Fibroblast of skin of right biceps (primary cell): Measurements from ENCODE around the gene TSPAN15.
A peak's percentile ranks its signal among the peaks of the same experiment; 100 is the strongest.
"Not testable (repeated sequence)": the region's sequence is repeated elsewhere in the genome, so short reads cannot be mapped to it uniquely, and the experiment has no call there.

ENCODE experiments used
- DNase-seq: peaks from one replicate; pipeline ENCODE4 v3.0.0-alpha.2; 2013

The TSPAN15 gene

DNA sequence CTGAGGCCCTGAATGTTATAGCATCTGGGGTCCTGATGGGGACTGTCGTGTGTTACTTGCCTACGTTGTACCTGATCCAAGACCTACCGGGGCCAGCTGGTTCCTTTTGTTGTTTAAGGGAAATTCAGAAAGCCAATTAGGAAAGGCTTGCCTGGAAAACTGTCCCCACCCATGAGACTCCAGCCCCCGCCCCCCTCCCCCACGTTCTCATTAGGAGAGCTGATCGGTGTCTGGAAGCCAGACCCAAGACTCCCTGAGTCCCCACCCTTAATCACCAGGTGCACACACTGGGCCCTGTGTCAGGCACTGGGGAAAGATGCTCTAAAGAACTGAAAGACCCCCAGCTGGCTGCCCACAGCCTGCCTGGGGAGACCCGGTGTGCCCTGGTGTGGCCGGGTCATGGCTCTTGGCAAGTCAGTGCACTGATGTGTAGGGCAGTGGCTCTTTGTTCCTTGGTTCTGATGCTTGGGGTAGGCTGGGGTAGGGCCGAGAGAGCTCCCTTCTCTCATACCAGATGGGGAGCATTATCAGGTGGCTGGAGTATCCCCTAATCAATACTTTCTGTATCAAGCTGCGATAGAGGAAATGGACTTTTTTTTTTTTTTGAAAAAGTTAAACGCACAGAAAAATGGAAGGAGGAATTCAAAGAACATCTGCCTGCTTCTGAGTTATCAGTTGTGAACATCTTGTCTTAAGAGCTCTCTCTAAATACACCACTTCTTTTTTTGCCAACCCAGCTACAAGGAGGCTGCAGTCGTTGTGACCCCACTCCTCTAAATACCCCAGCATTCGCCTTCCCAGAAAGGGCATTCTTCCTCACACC is 16.9 kb downstream of the TSPAN15 start:
- DNase-seq, result no peak

DNA sequence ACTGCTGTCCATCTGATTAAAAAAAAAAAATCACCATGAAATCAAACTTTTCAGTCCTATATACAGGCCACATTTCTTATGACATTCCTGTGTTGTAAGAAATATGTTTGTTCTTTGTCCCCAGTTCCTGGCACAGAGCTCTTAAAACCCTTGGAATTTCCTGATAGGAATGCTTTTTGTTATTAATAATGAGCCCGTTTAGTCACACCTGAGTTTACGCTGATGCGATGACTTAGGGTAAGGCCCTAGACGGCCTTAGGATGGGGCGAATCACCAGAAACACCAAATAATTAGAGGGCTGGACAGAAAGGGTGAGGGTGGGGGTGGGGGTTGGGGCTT is 17.5 kb downstream of the TSPAN15 start:
- no peak for DNase-seq

DNA sequence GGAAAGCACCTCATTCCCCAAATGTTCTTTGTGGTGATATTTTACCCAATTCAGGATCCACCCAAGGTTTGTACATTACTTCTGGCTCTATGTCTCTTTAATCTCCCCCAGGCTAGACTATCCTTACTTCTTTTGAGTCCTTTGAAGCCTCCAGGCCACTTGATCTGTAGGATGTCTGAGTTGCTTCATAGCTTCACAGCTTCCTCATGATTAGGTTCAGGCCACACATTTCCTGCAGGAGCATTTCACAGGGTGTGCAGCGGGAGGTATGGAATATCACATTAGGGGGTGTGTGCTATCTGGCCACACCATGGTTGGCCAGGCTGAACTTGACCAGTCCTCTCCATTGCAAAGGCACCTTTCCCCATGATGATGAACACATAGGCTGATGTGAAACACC is 18.7 kb downstream of the TSPAN15 start:
- DNase-seq, result no peak

DNA sequence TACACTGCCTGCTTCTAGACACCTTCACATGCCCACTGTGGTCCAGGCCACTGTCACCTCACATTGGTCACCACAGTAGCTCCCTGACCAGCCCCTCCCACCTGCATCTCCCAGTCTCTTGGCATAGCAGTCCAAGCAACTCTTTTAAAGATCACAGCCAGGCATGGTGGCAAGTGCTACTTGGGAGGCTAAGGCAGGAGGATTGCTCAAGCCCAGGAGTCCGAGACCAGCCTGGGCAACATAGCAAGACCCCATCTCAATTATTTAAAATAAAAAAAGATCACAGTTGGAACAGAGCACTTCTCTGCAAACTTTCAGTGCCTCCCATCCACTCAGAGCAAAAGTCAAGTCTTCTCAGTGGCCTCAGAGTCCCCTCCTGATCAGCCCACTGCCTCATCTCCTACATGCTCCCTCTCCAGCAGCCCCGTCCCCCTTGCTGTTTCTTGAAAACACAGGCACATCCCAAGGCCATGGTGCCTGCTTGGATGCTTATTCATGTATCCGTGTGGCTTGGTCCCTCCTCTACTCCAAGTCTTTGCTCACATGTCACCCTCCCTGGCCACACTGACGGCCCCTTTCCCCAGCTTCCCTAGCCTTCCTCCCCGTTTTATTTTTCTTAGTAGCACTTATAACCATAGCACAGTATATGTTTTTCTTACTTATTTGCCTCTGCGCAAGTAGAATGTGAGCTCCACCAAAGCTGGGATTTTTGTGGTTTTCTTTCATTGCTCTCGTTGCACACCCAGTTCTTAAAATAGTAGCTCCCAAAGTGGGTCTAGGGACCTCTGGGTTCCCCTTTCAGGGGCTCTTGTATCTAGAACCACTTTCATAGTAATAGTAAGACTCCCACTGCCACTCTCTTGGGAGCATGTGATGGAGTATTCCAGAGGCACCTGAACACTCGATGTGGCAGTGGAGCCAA is 19.5 kb downstream of the TSPAN15 start:
- no peak for DNase-seq

DNA sequence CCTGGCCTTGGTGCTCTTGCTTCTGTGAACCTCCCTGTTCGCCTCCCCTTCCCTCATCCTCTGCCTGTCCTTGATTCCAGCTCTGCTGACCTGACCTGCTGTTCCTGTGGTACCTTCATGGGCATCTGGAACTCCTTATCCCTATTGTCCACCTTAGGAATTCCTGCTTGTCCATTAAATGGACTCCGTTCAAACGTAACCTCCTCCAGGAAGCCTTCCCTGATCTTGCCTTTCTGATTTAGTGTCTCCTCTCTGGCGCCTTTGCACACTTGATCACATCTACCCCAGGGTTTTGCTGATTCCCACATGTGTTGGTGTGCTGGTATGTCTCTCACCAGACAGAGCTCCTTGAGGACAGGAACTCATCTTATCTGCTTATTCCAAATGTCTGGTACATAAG is 20.9 kb downstream of the TSPAN15 start:
- DNase-seq, result no peak

DNA sequence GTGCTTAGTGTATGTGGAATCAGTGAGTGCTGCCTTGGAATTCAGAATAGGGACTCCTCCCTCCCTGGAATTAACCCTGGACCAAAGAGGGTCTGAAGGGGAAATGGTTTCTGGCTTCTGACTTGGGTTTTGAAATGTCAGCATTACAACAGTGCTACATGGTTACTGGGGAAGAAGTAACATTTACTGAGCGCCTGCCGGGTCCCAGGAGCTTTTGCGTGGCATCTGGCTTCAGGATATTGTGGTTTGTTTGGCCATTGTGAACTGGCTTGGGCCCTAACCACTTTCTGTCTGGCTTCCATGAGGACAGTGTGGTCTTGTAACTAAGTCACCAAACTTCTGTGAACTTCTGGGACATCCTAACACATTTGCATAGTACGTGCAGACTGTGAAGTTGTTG is 21.3 kb downstream of the TSPAN15 start:
- no peak for DNase-seq

DNA sequence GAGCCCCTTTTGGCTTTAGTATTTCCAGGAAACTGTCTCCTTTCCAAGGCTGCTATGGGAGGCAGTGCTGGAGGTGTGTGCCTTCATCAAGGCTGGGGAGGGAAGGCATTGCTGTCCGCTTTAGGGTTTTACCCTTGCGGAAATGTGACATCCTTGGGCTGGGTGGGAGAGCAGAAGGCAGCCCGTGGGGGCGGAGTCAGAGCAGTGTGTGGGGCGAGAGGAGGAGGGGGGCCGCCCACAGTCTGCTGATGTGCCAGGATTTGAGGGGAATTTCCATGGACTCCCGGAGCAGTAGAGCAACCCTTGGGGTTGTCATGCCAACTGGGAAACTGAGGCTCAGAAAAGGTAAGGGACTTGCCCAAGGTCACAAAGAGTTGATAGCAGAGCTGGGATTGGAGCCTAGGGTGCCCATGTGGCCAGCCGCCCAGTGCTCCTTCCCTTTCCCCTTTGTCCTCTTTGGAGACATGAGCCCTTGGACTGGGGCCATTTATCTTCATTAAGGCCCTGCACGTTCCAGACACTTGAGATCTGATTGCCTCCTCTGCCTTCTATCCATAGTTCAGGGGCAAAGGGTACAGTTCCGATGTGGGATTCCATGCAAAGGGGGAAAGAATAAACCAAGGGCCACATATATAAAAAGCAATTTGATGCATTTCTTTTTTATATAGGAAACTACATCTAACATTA is 22.2 kb downstream of the TSPAN15 start:
- no peak for DNase-seq

DNA sequence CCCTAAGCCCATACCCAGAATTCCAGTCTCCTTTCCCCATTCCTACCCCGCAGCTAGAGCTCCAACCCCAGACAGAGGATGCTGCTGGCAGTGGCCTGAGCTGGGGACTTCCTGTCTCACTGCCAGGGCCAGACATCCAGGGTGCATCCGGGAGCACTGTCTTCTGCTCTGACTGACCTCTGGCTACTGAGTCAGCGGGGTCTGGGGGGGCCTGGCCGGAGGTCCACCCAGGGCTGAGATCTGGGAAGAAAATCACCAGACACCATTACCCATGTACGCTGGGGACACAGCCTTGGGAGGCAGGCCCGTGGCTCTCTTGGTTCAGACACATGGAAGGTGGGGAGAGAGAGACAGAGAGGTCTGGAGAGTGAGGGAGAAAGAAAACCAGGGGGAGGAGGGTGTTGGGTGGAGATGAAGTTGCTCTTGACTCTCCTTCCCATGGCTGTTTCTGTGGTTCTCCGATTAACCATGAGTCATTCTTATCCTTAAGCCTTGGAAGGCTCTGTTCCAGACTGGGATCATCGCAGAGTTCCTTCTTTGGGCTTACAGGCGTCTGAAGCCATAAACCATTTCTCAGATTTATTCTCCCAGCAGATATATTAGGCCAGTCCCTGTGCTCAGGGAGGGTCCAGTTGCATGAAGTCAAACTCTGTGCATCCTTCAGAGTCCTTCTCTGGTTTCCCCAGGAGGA is 23.6 kb downstream of the TSPAN15 start:
- DNase-seq, result peak; percentile 83

DNA sequence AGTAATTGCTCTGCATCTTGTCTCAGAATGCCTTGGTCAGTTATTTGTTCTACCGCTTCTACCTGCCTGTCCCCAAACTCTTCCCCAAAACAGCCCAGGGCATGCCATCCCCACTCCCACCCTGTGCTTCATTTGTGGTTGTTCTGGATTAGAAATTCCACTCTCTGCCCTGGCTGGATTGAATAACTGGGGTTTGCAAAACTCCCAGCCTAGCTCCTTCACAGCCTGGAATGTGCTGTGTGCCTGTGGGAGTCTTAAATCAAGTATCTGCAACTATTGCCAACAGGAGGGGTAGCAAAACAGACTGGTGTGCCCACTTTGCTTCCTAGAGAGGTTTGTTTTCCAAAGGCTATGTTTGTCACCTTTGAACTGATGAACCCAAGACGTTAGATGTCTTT is 24.2 kb downstream of the TSPAN15 start:
- no peak for DNase-seq

DNA sequence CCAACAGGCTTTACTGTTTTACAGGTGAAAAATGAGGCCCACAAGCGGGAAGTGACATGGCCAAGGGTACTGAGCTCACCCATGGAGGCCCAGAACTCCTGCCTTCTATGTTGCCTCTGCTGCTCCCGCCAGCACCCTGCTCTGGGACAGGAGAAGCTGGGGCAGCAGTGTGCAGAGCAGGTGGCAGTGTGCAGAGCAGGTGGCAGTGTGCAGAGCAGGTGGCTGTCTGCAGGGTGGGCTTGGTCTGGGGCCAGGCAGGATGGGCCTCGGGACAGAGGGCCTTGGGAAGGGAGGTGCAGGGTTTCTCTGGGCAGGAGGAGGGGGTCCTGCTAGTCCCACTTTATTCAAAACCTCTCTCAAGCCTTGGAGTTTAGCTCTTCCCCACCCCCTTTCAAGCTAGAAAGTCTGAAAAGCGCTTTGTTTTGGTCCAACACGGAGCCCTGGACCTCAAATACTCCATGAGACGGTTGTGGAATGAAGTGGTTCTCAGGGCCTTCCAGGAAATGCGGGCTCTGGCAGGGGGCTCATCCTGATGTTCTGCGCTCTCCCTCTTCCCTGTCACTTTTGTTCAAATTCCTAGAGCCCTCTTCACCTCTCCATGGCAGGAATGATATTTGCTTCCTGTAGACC is 26.8 kb downstream of the TSPAN15 start:
- DNase-seq, result no peak

DNA sequence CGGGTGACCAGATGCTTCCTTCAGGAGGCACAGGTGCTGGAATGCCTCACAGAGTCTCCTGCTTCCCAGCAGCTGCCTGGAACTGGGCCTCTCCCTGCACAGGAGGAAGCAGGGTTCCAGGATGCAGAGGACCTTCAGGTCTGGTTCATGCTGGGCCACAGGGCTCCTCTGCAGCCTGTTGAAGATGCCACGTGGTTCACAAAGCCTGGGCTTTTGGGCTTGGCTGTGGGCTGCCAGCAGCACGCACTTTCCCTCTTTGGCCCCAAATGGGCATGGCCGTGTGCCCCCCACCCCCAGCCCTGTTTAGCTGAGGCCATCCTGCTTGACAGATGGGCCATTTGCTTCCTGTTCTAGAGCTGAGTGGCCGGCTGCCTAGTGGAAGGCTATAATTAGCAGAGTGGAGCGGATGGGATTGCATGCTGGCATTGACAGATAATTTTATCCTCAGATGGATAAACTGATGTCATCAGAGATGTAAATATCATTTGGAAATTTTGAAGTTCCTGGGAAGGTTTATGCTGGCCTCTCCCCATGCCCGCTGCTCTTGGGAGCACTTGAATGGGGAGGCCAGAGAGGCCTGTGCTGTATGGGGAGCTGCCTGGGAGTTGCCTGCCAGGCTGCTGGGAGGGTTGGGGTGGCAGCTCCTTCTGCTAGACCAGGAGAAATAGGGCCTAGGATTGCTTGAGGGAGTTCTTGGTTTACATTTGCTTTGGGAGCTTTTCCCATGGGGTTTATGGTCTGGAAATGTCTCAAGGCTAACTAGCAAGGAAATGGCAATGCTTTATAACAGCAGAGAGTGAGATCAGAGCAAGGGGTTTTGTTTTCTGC is 28.2 kb downstream of the TSPAN15 start:
- peak; percentile 21 for DNase-seq

DNA sequence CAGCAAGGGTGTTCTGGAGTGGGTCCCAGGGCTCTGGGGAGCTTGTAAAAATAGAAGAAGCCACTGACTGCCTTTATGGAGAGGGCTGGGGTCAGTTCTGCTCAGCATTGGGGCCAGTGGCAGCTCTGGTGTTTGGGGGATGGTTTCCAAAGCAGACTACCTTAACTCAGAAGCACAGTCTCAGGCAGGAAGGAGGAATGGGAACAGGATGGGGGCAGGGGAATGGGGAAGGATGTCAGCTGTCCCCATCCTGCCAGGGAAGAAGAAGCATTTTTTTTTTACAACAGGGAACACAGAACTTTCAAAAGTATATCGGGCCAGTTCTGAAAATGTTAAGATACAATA is 28.8 kb downstream of the TSPAN15 start:
- no peak for DNase-seq

DNA sequence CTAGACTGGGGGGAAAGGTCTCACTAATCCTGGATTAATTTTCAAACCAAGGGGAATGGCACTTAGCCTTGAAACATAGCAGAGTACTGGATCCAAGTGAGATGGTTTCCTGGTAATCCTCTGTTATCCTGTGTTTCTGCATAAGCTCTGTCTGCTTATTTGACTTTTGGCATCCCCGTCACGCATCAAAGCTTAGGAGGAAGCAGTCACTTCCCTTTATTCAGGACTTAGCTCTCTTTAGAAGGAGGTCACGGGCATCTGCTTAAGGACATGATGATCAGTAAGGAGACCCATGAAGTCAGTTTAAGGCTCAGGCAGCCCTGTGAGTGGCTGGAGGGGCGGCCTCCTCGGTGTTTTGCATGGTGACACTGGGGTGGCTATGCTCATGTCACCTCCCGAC is 30.0 kb downstream of the TSPAN15 start:
- no peak for DNase-seq

DNA sequence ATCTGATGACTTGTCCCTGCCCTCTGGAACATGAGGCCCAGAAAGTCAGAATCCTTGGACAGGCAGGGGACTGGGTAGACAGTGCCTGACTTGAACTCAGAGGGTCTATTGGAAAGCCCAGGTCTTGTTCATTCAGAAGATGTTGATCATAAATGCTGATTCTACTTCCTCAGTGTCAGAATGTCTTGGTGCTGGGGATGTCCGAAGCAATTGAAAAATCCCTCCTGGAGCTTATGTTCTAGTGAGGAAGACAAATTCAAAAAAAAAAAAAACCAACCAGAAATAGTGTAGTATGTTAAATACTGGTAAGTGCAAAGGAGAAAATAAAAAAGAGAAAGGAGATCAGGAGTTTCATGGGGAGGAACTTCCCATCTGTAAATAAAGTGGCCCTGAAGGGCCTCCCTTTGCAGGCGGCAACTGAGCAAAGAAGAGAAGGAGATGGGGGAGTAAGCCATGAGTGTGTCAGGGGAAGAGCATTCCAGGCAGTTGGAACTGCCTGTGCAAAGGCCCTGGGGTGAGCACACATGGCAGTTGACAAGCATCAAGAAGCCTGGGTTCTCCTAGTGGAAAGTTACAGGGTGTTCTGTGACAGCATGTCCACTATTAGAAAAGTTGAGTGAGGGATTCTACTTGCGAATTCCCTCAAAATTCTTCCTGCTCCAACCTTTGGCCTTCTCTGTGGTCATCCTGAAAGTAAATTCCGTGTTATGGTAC is 30.7 kb downstream of the TSPAN15 start:
- no peak for DNase-seq

DNA sequence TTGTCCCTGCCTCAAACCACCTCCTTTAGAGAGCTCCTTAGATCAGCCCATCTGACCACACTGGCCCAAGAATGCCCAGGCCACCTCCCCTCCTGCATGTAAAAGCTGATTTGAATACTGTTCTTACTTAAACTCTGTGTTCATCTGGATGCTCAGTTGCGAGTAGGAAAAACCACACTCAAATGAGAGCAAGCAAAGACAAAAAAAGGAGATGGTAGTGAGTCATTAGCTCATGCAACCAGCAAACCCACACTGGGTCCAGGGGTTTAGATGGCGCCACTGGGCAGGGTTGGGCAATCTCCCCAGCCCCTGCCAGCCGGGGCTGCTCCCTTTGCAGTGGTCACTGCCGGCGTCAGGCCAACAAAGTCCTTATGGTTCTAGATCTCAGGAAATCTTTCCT is 32.7 kb downstream of the TSPAN15 start:
- no peak for DNase-seq

DNA sequence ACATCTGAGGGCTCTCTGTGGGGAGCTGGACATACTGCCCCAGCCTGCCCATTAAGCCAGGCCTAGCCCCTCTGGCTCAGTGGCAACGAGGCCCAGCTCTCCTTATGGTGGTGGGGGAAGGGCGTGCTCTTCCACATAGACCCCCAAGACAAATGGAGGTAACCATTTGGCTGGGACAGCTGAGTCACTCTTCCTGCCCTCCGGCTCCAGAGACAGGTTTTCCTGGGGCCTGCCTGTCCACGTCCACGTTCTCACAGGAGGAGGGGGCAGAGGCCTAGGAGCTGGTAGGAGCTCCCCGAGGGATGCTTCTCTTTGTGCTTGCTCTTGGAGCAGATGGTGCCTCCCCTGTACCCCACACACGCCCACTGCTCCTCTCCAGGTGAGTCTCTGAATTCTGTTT is 33.5 kb downstream of the TSPAN15 start:
- no peak for DNase-seq

DNA sequence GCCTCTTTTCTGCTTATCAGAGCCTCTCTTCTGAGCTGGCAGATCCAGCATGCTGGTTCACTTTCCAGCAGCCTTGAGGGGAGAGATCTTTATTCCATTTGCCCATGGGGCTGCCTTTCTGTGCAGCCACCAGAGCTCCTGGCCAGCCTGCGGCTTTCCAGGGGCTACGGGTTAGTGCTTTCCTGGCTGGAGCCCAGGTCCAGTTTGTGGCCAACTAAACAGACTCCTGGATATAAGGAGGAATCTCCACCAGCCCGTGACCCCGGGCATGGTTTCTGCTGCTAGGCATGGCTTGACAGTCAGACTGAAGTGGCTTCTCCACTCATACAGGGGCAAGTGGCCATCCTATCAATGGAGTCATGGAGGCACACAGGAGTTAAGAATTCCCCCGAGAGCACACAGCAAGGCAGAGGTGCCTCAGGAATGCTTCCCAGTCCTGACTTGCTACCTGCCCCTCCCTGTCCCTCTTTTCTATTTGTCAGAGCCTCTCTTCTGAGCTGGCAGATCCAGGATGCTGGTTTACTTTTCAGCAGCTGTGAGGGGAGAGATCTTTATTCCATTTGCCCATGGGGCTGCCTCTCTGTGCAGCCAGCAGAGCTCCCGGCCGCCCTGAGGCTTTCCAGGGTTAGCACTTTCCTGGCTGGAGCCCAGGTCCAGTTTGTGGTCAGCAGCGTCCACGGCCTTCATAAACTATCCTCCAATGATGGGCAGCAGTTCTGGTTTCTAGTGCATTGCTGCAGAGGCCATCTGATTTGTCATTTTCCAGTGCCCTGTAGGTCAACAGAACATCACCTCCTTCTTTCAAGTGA is 35.9 kb downstream of the TSPAN15 start:
- no peak for DNase-seq

DNA sequence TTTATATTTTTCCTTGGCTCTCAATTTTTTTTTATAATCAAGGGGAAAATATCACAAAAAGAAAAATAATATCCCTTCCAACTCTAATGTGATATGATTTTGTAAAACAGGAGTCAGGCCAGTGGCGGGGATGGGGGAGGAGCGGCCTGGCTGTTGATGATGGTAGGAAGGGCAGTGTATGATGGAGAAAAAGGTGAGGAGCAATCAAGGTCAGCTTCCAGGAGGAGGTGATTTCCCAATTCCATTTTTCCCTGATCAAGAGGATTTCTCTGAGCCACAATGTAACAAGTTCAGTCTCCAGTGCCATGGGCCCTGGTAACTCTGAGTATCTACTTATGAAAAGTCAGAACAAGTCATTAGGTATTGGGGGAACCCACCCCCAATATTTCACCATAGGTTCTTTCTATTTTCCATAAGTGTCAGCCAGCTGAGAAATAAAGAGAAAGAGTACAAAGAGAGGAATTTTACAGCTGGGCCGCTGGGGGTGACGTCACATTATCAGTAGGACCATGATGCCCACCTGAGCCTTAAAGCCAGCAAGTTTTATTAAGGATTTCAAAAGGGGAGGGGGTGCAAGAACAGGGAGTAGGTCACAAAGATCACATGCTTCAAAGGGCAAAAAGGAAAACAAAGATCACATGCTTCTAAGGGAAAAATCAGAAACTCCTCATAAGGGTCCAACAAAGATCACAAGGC is 37.0 kb downstream of the TSPAN15 start:
- DNase-seq, result not testable (repeated sequence)

DNA sequence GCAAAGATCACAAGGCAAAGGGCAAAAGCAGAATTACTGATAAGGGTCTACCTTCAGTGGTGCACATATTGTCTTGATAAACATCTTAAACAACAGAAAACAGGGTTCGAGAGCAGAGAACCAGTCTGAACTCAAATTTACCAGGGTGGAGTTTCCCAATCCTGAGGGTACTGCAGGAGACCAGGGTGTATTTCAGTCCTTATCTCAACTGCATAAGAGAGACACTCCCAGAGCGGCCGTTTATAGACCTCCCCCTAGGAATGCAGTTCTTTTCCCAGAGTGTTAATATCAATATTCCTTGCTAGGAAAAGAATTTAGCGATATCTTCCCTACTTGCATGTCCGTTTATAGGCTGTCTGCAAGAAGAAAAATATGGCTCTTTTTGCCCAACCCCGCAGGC is 37.6 kb downstream of the TSPAN15 start:
- DNase-seq, result not testable (repeated sequence)
